HTR-8/SVneo (cell line): ENCODE results near the gene WDR75.

Experiments used
- DNase-seq: peaks from one replicate; pipeline ENCODE4 v3.0.0; 2011; ENCODE audit warnings: low spot score, mixed read lengths; ENCODE audit not compliant: insufficient read length
- FAIRE-seq: peaks from 2 replicates; lab custom pipeline; 2011; peaks lifted over from hg19 to GRCh38; lab: Jason Lieb, UNC

WDR75 gene

GRCh38 chr2:189487283-189488007, 46.2 kb downstream of the WDR75 start:
- FAIRE-seq: no peak

GRCh38 chr2:189488008-189488310, 46.7 kb downstream of the WDR75 start:
- DNase-seq: no peak
- peak; percentile 46 for FAIRE-seq

More at GRCh38 chr2:189487283-189488007, 46.2 kb downstream of the WDR75 start:
- DNase-seq: no peak

GRCh38 chr2:189492451-189492850, 51.2 kb downstream of the WDR75 start:
- no peak for FAIRE-seq
- no peak for DNase-seq

GRCh38 chr2:189498205-189498604, 56.9 kb downstream of the WDR75 start:
- FAIRE-seq (no peak), DNase-seq (no peak)

- DNase-seq (no peak), FAIRE-seq (no peak)
Observed at GRCh38 chr2:189499137-189499536, 57.9 kb downstream of the WDR75 start.

- DNase-seq (no peak), FAIRE-seq (no peak)
Observed at GRCh38 chr2:189500456-189501160, 59.3 kb downstream of the WDR75 start.

GRCh38 chr2:189501487-189501886, 60.2 kb downstream of the WDR75 start:
- FAIRE-seq (peak; percentile 46), DNase-seq (no peak)

- DNase-seq (no peak), FAIRE-seq (no peak)
Observed at GRCh38 chr2:189502714-189503113, 61.4 kb downstream of the WDR75 start.

- DNase-seq (no peak), FAIRE-seq (no peak)
Observed at GRCh38 chr2:189504238-189504637, 63.0 kb downstream of the WDR75 start.

GRCh38 chr2:189505492-189505891, 64.2 kb downstream of the WDR75 start:
- FAIRE-seq: no peak

GRCh38 chr2:189506514-189506976, 65.3 kb downstream of the WDR75 start:
- FAIRE-seq: no peak
- peak; percentile 8 for DNase-seq

More at GRCh38 chr2:189505492-189505891, 64.2 kb downstream of the WDR75 start:
- no peak for DNase-seq

GRCh38 chr2:189511210-189511959, 70.1 kb downstream of the WDR75 start:
- no peak for DNase-seq
- no peak for FAIRE-seq

- no peak for FAIRE-seq
- DNase-seq: no peak
Observed at GRCh38 chr2:189511960-189512319, 70.7 kb downstream of the WDR75 start.

- DNase-seq: no peak
- no peak for FAIRE-seq
Observed at GRCh38 chr2:189512879-189513278, 71.6 kb downstream of the WDR75 start.

- no peak for FAIRE-seq
- no peak for DNase-seq
Observed at GRCh38 chr2:189514104-189514503, 72.8 kb downstream of the WDR75 start.

- DNase-seq (no peak), FAIRE-seq (no peak)
Observed at GRCh38 chr2:189515264-189515663, 74.0 kb downstream of the WDR75 start.

- no peak for FAIRE-seq
- no peak for DNase-seq
Observed at GRCh38 chr2:189516546-189516945, 75.3 kb downstream of the WDR75 start.

GRCh38 chr2:189517847-189518535, 76.7 kb downstream of the WDR75 start:
- no peak for DNase-seq
- FAIRE-seq: no peak

- no peak for FAIRE-seq
- DNase-seq: no peak
Observed at GRCh38 chr2:189519631-189520387, 78.5 kb downstream of the WDR75 start.
